ENCODE measurements around the gene AFDN.

The AFDN gene

DNA sequence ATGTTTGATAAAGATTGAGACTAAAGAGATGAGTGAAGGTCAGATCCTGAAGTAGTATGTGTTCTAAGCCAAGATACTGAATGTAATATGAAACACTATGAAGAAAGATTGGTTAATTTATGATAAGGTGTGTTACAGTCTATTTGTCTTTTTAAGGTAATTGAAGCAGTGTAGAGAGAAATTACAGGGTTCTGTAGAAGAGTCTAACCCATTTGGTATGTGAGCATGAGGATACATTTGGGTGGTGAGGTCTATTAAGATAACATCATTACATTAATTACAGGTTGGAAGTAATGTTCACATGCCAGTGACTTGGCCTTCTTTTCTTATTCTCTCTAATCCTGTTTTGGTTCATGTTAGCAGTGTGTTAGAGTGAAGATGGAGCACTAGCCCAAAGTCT, 61.4 kb downstream of the AFDN start:
- DNase-seq (ENCODE audit: low spot score) (no peak), ATAC-seq (ENCODE audit: low read depth) (no peak)
- peaks cover 7% of the 10 kb centered on the region for H3K4me1 ChIP-seq (ENCODE audit: insufficient read depth, poor library complexity, severe bottlenecking)
- H3K27me3 ChIP-seq (ENCODE audit: insufficient read depth, poor library complexity, severe bottlenecking): no peaks in the 10 kb centered on the region
- H3K9me3 ChIP-seq (ENCODE audit: severe bottlenecking): no peaks in the 10 kb centered on the region
- H3K27ac ChIP-seq (ENCODE audit: poor library complexity, severe bottlenecking): no peak overlapping the region
- TF ChIP-seq, protein P1, sequence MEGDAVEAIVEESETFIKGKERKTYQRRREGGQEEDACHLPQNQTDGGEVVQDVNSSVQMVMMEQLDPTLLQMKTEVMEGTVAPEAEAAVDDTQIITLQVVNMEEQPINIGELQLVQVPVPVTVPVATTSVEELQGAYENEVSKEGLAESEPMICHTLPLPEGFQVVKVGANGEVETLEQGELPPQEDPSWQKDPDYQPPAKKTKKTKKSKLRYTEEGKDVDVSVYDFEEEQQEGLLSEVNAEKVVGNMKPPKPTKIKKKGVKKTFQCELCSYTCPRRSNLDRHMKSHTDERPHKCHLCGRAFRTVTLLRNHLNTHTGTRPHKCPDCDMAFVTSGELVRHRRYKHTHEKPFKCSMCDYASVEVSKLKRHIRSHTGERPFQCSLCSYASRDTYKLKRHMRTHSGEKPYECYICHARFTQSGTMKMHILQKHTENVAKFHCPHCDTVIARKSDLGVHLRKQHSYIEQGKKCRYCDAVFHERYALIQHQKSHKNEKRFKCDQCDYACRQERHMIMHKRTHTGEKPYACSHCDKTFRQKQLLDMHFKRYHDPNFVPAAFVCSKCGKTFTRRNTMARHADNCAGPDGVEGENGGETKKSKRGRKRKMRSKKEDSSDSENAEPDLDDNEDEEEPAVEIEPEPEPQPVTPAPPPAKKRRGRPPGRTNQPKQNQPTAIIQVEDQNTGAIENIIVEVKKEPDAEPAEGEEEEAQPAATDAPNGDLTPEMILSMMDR (IDR thresholded peaks at IDR 0.05; ENCODE audit: poor library complexity, severe bottlenecking): no peak
- H3K36me3 ChIP-seq (ENCODE audit: low read depth): peaks cover 50% of the 10 kb centered on the region
- no peak overlapping the region for H3K4me3 ChIP-seq (ENCODE audit: severe bottlenecking)

DNA sequence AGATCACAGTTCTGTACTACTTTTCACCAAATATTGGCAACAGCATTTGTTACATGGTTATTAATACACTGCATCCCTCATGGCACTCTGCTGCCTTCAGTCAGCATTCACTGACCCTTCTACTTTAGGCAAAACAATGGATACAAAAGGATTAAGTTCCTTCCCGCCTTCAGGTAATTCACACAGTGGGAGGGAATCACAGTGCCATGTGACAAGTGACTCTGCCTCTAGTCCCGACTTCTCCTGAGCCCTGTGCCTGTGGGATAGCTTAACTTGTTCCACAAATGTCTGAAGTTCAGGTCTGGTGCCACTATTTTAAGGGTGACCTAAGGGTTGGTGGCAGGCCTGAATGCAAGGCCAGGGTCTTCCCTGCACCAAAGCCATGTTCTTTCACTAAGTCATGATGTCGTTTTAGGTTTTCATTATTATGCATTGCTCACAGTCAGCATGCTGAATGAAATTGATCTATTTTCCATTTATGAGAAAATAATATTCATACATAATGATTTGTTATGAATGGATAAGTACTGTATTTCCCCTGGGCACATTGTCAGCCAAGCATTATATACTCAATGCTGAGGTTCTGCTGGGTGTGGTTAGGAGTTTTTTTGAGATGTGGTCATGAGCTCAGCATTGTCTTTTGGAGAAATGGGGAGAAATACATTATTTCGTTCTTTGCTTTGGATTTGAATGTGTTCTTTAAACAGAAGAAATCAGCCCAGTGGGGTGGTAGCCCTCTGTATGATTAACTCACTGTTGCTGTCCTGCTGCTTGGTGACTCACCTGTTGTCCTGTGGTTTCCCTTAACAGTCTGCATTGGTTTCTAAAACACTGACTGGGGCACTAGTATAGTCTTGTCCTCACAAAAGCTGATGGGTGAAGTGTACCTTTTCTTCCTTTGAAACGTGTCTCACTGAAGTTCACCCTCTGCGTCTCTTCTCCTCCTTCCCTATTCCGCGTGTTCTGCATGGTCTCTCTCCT, 66.4 kb downstream of the AFDN start:
- Histone ChIP-seq H3K4me1 (ENCODE audit: insufficient read depth, poor library complexity, severe bottlenecking) (peaks cover 14% of the 10 kb centered on the region), H3K9me3 (ENCODE audit: severe bottlenecking) (no peaks in the 10 kb centered on the region), H3K36me3 (ENCODE audit: low read depth) (peaks cover 64% of the 10 kb centered on the region), H3K27me3 (ENCODE audit: insufficient read depth, poor library complexity, severe bottlenecking) (no peaks in the 10 kb centered on the region), H3K4me3 (ENCODE audit: severe bottlenecking) (no peak overlapping the region), H3K27ac (ENCODE audit: poor library complexity, severe bottlenecking) (no peak overlapping the region)
- ATAC-seq (ENCODE audit: low read depth) (peak; percentile 100), DNase-seq (ENCODE audit: low spot score) (no peak)
- TF ChIP-seq, protein P1 (IDR thresholded peaks at IDR 0.05; ENCODE audit: poor library complexity, severe bottlenecking): no peak

DNA sequence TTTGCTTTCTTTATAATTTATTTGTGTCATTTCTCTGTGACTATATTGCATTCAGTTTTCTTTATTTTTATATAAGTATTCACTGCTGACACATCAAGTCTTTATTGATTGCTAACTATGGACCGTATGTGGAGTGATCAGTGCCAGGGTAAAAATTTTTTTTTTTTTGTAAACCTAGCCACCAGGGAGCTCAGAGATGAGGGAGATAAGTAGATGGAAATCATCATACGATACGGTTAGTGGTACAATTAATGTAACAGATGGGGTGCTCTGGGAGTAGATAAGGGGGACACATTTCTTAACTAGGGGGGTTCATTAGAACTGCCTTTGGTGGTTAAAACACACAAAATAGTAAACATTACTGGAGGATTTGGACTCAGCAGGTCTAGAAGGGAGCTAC, 68.3 kb downstream of the AFDN start:
- H3K36me3 ChIP-seq (ENCODE audit: low read depth): peaks cover 67% of the 10 kb centered on the region
- no peaks in the 10 kb centered on the region for H3K9me3 ChIP-seq (ENCODE audit: severe bottlenecking)
- TF ChIP-seq, protein P1 (IDR thresholded peaks at IDR 0.05; ENCODE audit: poor library complexity, severe bottlenecking): no peak
- H3K4me1 ChIP-seq (ENCODE audit: insufficient read depth, poor library complexity, severe bottlenecking): peaks cover 14% of the 10 kb centered on the region
- ATAC-seq (ENCODE audit: low read depth) (no peak), DNase-seq (ENCODE audit: low spot score) (no peak)
- no peak overlapping the region for H3K4me3 ChIP-seq (ENCODE audit: severe bottlenecking)
- no peak overlapping the region for H3K27ac ChIP-seq (ENCODE audit: poor library complexity, severe bottlenecking)
- no peaks in the 10 kb centered on the region for H3K27me3 ChIP-seq (ENCODE audit: insufficient read depth, poor library complexity, severe bottlenecking)

DNA sequence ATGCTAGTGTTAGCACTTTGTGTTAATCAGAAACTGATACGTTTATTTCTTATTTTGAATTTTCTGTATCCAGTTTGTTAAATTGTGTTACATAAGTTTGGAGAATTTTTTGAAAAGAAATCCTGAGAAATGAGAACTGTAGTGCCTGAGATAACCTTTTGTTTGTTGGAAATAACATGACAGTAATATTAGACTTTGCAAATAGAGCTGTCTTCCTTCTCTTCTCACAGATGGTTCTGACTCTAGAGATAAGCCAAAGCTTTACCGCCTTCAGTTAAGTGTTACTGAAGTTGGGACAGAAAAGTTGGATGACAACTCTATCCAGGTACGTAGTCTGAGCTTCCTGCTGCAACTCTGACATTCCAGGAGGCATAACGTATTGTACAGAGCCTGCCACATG, 69.9 kb downstream of the AFDN start:
- H3K27me3 ChIP-seq (ENCODE audit: insufficient read depth, poor library complexity, severe bottlenecking): no peaks in the 10 kb centered on the region
- ATAC-seq (ENCODE audit: low read depth) (no peak), DNase-seq (ENCODE audit: low spot score) (no peak)
- no peaks in the 10 kb centered on the region for H3K9me3 ChIP-seq (ENCODE audit: severe bottlenecking)
- H3K4me1 ChIP-seq (ENCODE audit: insufficient read depth, poor library complexity, severe bottlenecking): peaks cover 14% of the 10 kb centered on the region
- peaks cover 55% of the 10 kb centered on the region for H3K36me3 ChIP-seq (ENCODE audit: low read depth)
- no peak overlapping the region for H3K27ac ChIP-seq (ENCODE audit: poor library complexity, severe bottlenecking)
- H3K4me3 ChIP-seq (ENCODE audit: severe bottlenecking): no peak overlapping the region
- TF ChIP-seq, protein P1 (IDR thresholded peaks at IDR 0.05; ENCODE audit: poor library complexity, severe bottlenecking): no peak
